ENCODE measurements around the gene CAMSAP2.

Gene CAMSAP2

DNA sequence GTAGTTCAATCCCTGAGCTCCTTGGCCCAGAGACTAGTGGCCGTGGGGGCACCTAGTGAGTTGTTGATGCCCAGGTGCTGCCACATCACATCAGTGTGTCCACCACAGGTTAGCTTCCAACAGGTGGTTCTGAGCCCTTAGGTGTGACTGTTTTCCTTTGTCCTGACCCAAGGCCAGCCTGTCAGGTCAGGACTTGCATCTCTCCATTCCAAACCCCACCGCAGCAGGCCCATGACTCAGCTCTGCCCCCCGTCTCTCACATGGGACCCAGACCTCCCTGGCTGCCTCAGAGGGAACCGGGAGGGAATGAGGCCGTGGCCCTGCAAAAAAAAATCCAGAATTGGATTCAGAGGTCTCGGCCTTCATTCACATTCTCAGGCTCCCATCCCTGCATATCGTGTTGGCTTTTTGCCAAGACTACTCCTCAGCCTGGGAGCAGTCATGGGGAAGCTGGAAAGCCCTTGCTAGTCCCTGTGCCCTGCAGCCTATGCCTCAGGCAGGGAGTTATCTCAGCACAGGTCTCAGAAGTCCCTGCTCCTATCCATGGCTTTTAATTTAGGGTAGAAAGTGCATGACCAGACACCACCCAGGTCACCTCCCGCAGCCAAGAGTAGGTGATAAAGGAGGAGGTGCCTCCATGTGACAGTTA, 163.2 kb downstream of the CAMSAP2 start:
- DNase-seq: peak; percentile 46

DNA sequence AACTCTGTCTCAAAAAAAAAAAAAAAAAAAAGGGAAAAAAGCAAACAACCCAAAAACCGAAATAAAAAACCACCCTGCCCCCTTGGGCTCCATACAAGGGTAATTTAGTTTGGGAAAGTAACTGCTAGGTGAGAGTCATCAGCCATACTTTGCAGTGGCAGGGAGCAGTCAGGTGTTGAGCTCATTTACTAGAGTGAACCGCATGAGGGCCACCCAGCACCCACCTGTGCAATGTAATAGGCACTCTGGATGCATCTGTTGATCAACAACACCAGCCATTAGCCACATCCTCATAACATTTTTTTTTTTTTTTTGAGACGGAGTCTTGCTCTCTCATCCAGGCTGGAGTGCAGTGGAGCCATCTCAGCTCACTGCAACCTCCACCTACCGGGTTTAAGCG, 165.1 kb downstream of the CAMSAP2 start:
- no peak for DNase-seq

DNA sequence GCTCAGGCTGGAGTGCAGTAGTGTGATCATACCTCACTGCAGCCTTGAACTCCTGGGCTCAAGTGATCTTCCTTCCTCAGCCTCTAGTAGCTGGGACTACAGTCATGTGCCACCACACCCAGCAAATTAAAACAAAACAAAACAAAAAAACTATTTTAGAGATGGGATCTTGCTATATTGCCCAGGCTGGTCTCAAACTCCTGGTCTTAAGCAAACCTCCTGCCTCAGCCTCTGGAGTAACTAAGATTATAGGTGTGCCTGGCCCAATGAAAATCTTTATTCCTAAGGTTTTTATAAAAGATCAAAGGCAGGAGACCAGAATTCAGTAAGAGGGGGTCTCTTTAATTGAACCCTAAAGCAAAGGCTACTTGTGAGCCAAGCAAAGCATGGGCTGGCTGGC, 166.1 kb downstream of the CAMSAP2 start:
- DNase-seq: no peak

GRCh38 chr1:200905411-200906052, 166.8 kb downstream of the CAMSAP2 start:
- DNase-seq: no peak

DNA sequence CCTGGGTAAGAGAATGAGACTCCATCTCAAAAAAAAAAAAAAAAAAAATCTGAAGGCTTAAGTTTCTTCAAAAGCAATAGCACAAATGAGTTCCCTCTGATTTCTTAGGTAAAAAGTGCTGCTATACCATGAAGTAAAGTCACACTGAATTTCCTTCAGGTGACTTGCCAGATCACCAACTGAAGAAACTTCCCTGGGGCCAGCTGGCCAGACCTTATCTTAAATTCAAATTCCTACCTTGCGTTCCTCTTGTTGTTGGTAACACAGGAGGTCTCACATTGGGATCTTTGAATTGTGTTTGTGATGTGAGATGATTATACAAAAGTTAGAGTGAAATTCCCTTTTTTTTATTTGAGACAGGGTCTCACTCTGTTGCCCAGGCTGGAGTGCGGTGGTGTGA, 167.8 kb downstream of the CAMSAP2 start:
- no peak for DNase-seq

DNA sequence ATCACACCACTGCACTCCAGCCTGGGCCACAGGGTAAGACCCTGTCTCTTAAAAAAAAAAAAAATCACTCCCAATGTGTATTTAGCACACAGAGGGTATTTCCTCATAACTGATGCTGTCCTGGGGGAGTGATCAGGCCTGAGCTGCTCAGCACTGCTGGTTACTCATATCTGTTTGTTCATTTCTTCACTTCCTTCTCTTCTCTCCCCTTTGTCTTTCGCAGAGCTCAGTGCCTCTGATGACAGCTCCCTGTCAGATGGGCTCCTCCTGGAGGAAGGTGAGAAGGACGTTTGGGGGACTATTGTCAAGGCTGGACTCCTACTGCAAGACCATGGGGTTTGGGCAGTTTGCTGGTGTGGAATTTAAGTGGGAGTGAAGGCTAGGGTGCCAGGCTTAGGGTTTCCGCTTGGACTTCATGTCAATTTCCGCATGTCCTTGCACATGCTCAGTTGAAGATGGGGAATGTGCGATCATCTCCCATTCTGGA, 169.0 kb downstream of the CAMSAP2 start:
- DNase-seq: no peak

GRCh38 chr1:200908191-200908868, 169.6 kb downstream of the CAMSAP2 start:
- no peak for DNase-seq

- no peak for DNase-seq
Observed at GRCh38 chr1:200909071-200909470, 170.4 kb downstream of the CAMSAP2 start.

DNA sequence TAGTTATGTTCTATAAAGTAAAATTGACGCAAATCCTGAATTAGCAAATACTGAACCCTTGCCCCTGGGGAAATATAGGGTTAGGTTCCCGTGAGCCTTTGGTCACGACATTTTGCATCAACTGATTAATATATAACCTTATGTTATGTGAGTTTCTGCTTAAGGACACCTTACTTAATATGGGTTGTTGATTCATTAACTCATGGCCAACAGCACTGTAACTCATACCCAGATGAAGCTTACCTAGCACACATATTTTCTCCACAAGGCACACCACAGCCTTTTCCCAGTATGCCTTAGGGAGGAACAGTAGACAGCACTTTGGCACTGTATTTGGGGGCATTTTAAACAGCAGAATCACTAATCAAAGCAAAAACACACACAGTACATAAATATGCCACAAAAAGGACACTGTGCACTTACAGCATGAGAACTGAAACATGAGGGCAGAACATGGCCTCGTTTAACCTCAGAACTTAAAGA, 171.1 kb downstream of the CAMSAP2 start:
- DNase-seq: no peak
